HG02642 (cell line): Measurements from ENCODE around the gene RGS17.

Experiments
- ATAC-seq: cut with Tn5 transposase; IDR thresholded peaks from one replicate; pipeline ENCODE4 v1.9.1; 2021; ENCODE audit warnings: mild to moderate bottlenecking; ENCODE audit not compliant: unreplicated experiment, poor library complexity

The RGS17 gene

GRCh38 chr6:152959333-152959732, 171.7 kb downstream of the RGS17 start:
- ATAC-seq = no peak

- no peak for ATAC-seq
These were observed 173.3 kb downstream of the RGS17 start for GRCh38 chr6:152957796-152958195.
